ENCODE results near the gene KIF26A.
"Not testable (repeated sequence)": the region's sequence is repeated elsewhere in the genome, so short reads cannot be mapped to it uniquely, and the experiment has no call there.

Gene KIF26A

GRCh38 chr14:104143521-104144452 lies 5.4 kb downstream of the KIF26A start:
- no peak for DNase-seq (ENCODE audit: low read depth in 1 of 2, low spot score in 1 of 2)

GRCh38 chr14:104144453-104144790 lies 6.0 kb downstream of the KIF26A start:
- DNase-seq (ENCODE audit: low read depth in 1 of 2, low spot score in 1 of 2) = no peak

GRCh38 chr14:104144911-104145825 lies 6.8 kb downstream of the KIF26A start:
- no peak for DNase-seq (ENCODE audit: low read depth in 1 of 2, low spot score in 1 of 2)

GRCh38 chr14:104145826-104146601 lies 7.6 kb downstream of the KIF26A start:
- no peak for DNase-seq (ENCODE audit: low read depth in 1 of 2, low spot score in 1 of 2)

- DNase-seq (ENCODE audit: low read depth in 1 of 2, low spot score in 1 of 2) = no peak
Measured at GRCh38 chr14:104146651-104147345, 8.4 kb downstream of the KIF26A start.

GRCh38 chr14:104147346-104148125 lies 9.1 kb downstream of the KIF26A start:
- DNase-seq (ENCODE audit: low read depth in 1 of 2, low spot score in 1 of 2) = no peak

- no peak for DNase-seq (ENCODE audit: low read depth in 1 of 2, low spot score in 1 of 2)
Measured at GRCh38 chr14:104148433-104149277, 10.3 kb downstream of the KIF26A start.

GRCh38 chr14:104149278-104149595 lies 10.8 kb downstream of the KIF26A start:
- DNase-seq (ENCODE audit: low read depth in 1 of 2, low spot score in 1 of 2) = no peak

- no peak for DNase-seq (ENCODE audit: low read depth in 1 of 2, low spot score in 1 of 2)
Measured at GRCh38 chr14:104149617-104150135, 11.3 kb downstream of the KIF26A start.

GRCh38 chr14:104150136-104151025 lies 12.0 kb downstream of the KIF26A start:
- DNase-seq (ENCODE audit: low read depth in 1 of 2, low spot score in 1 of 2) = no peak

- DNase-seq (ENCODE audit: low read depth in 1 of 2, low spot score in 1 of 2) = no peak
Measured at GRCh38 chr14:104151026-104151381, 12.6 kb downstream of the KIF26A start.

- DNase-seq (ENCODE audit: low read depth in 1 of 2, low spot score in 1 of 2) = no peak
Measured at GRCh38 chr14:104151566-104152245, 13.3 kb downstream of the KIF26A start.

GRCh38 chr14:104152246-104152575 lies 13.8 kb downstream of the KIF26A start:
- DNase-seq (ENCODE audit: low read depth in 1 of 2, low spot score in 1 of 2) = no peak

GRCh38 chr14:104152686-104153393 lies 14.5 kb downstream of the KIF26A start:
- DNase-seq (ENCODE audit: low read depth in 1 of 2, low spot score in 1 of 2) = no peak

GRCh38 chr14:104153394-104153755 lies 15.0 kb downstream of the KIF26A start:
- DNase-seq (ENCODE audit: low read depth in 1 of 2, low spot score in 1 of 2) = not testable (repeated sequence)

GRCh38 chr14:104154246-104154645 lies 15.9 kb downstream of the KIF26A start:
- DNase-seq (ENCODE audit: low read depth in 1 of 2, low spot score in 1 of 2) = no peak

GRCh38 chr14:104155513-104155912 lies 17.1 kb downstream of the KIF26A start:
- no peak for DNase-seq (ENCODE audit: low read depth in 1 of 2, low spot score in 1 of 2)

Data from stimulated activated CD4-positive, alpha-beta T cell treated with anti-CD3 and anti-CD28 coated beads, Interleukin-15, amount 100 ng/mL, for 1 hour (primary cell).